ENCODE measurements around the gene SLC6A12. TPM values are rescaled to one million over a fixed set of nuclear protein-coding genes. Genes with fewer than 3 reads are reported as not detected.

Gene SLC6A12
- total RNA-seq, 1 donor = not detected

DNA sequence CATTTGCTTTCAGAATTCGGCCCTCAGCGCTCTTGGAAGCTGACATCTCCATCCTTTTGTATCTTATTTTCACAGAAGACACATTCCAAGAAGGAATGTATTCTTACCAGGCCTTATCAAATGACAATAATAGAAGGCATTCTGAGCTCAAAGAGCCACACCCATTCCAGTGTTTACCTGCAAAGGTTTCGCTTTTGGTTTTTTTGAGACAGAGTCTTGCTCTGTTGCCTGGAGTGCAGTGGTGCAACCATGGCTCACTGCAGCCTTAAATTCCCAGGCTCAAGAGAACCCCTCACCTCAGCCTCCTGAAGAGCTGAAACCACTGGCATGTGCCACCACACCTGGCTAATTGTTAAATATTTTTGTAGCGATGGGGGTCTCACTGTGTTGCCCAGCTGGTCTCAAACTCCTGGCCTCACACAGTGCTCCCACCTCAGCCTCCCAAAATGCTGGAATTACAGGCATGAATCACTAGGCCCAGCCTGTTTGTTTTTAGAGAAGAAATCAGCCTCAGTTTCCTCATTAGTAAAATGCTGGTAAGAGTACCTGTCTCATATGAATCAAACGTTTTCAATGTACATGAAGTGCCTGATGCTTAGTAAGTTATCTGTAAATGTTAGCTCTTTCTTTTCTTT is 69.2 kb downstream of the SLC6A12 start:
- no peak overlapping the region for H2AFZ ChIP-seq (ENCODE audit: low read length)

GRCh38 chr12:143964-144649 is 69.8 kb downstream of the SLC6A12 start:
- no peak for DNase-seq (ENCODE audit: insufficient read length, low spot score, missing footprints)
- Histone ChIP-seq H4K20me1 (ENCODE audit: insufficient read depth, low read length) (no peaks in the 10 kb centered on the region), H3K4me2 (ENCODE audit: insufficient read depth, low read length) (no peak overlapping the region), H3K79me2 (ENCODE audit: insufficient read depth, low read length) (no peaks in the 10 kb centered on the region), H3K9me3 (ENCODE audit: low read depth, low read length) (no peaks in the 10 kb centered on the region), H3K27ac (ENCODE audit: low read depth, low read length) (no peak overlapping the region), H3K4me3 (ENCODE audit: insufficient read depth, low read length) (no peak overlapping the region), H3K36me3 (ENCODE audit: insufficient read depth, low read length) (no peaks in the 10 kb centered on the region), H2AFZ (ENCODE audit: low read length) (no peak overlapping the region), H3K27me3 (ENCODE audit: insufficient read depth, low read length) (peaks cover 28% of the 10 kb centered on the region), H3K4me1 (ENCODE audit: insufficient read depth, low read length) (no peaks in the 10 kb centered on the region)
- TF ChIP-seq CTCF (IDR thresholded peaks at IDR 0.05; ENCODE audit: extremely low read depth, low read depth, low read length) = no peak

More for the DNA sequence above, 69.2 kb downstream of the SLC6A12 start:
- no peaks in the 10 kb centered on the region for H3K79me2 ChIP-seq (ENCODE audit: insufficient read depth, low read length)
- DNase-seq (ENCODE audit: insufficient read length, low spot score, missing footprints) = no peak
- no peaks in the 10 kb centered on the region for H3K4me1 ChIP-seq (ENCODE audit: insufficient read depth, low read length)
- no peak overlapping the region for H3K4me2 ChIP-seq (ENCODE audit: insufficient read depth, low read length)
- H3K4me3 ChIP-seq (ENCODE audit: insufficient read depth, low read length) = no peak overlapping the region
- H3K36me3 ChIP-seq (ENCODE audit: insufficient read depth, low read length) = no peaks in the 10 kb centered on the region
- H3K9me3 ChIP-seq (ENCODE audit: low read depth, low read length) = no peaks in the 10 kb centered on the region
- H3K27ac ChIP-seq (ENCODE audit: low read depth, low read length) = no peak overlapping the region
- no peaks in the 10 kb centered on the region for H4K20me1 ChIP-seq (ENCODE audit: insufficient read depth, low read length)
- H3K27me3 ChIP-seq (ENCODE audit: insufficient read depth, low read length) = peaks cover 22% of the 10 kb centered on the region
- no peak for TF ChIP-seq CTCF (IDR thresholded peaks at IDR 0.05; ENCODE audit: extremely low read depth, low read depth, low read length)

DNA sequence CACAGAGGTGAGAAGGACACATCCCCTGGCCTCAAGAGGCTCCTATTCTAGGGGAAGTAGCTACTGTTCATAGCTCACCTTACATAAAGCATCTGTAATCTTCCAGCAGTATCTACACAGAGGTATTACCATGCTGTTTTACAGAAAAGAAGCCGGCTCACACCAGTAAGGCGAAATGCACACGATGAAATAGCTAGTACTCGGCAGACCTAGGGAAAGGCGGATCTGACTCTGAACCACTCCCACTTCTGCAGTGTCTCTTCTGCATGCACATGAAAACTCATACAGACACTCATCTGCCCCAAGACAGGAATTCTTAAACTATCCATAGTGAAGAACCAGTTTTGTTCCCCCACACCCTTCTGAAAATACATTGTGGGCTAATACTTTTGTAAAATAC is 73.8 kb downstream of the SLC6A12 start:
- no peak for TF ChIP-seq CTCF (IDR thresholded peaks at IDR 0.05; ENCODE audit: extremely low read depth, low read depth, low read length)
- Histone ChIP-seq H2AFZ (ENCODE audit: low read length) (no peak overlapping the region), H3K4me2 (ENCODE audit: insufficient read depth, low read length) (no peak overlapping the region), H3K4me1 (ENCODE audit: insufficient read depth, low read length) (no peaks in the 10 kb centered on the region), H3K27ac (ENCODE audit: low read depth, low read length) (no peak overlapping the region), H3K27me3 (ENCODE audit: insufficient read depth, low read length) (peaks cover 33% of the 10 kb centered on the region), H4K20me1 (ENCODE audit: insufficient read depth, low read length) (no peaks in the 10 kb centered on the region), H3K36me3 (ENCODE audit: insufficient read depth, low read length) (no peaks in the 10 kb centered on the region), H3K79me2 (ENCODE audit: insufficient read depth, low read length) (no peaks in the 10 kb centered on the region), H3K4me3 (ENCODE audit: insufficient read depth, low read length) (no peak overlapping the region), H3K9me3 (ENCODE audit: low read depth, low read length) (no peaks in the 10 kb centered on the region)
- no peak for DNase-seq (ENCODE audit: insufficient read length, low spot score, missing footprints)

Other genes with a start within 250 kb of the SLC6A12 start
- 0.36 TPM in 1 of 2 replicates, not detected in the other for gene IQSEC3, start 147.4 kb downstream of the SLC6A12 start, total RNA-seq
- gene SLC6A13, start 48.7 kb upstream of the SLC6A12 start, total RNA-seq = not detected in 2 replicates
- 62.8 and 75.3 TPM in 2 replicates for gene KDM5A, start 175.2 kb upstream of the SLC6A12 start, total RNA-seq
- gene CCDC77, start 187.5 kb upstream of the SLC6A12 start, total RNA-seq = 9.0 and 10.6 TPM in 2 replicates
- gene B4GALNT3, start 245.8 kb upstream of the SLC6A12 start, total RNA-seq = 0.29 and 0.36 TPM in 2 replicates